T1000 (cell line): ENCODE results near the gene LDB1.

ENCODE experiments used
- DNase-seq: peaks from one replicate; lab custom pipeline; 2025; ENCODE audit warnings: mixed read lengths; lab: John Stamatoyannopoulos, UW

LDB1 gene

DNA sequence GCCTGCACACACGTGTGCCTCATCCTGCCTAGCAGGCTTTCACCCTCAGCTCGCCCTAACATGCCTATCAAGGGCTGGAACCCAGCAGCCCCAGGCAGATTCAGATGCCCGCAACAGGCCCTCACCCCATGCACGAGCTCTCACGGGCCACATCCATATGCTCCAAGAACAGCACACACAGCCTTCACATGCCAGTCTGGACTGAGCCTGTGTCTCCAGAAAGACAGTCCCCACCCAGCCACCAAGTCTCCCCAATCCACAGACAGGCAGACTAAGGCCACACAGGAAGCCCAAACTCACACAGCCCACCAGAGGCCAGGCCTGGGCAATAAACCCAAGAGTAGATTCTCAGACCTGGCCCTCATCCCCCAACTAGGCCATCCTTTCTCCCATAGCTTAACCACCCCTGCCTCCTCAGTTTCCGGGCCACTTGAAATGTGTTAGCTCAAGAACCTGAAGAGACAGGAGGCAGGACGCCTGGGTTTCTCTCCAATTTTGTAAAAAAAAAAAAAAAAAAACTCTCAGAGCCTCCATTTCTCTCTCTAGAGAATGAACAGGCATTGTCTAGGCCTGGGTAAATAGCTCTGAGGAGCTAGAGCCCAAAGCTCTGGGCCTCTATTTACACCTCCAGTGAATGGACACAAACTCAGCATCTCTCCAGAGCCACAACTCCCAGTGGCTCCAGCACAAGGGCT, 6.8 kb downstream of the LDB1 start:
- DNase-seq: no peak

DNA sequence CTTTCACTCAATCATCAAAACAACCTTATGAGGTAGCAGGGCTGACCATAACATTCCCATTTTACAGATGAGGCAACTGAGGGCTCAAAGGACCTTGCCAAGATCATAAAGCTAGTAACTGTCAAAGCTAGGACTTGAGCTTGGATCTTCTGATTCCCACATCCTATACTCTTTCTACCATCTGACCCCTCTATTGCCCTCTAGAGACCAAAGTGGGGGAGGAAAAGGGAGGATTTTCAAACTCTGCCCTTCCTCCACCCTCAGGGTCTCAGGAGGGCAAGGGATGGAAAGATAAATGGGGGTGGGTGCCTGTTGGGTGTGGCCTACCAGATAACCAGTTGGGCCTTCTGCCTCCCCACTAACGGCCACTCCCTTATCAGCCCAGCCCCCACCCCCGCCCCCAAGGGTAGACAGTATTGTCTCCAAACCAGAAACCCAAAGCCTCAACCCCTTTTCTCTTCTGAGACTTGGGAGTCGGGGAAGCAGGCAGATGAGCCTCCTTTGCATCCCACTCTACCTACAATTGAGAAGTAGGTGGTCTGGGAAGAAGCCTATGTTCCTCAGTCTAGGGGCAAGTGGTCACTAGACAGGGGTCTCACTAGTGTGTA, 7.9 kb downstream of the LDB1 start:
- no peak for DNase-seq

DNA sequence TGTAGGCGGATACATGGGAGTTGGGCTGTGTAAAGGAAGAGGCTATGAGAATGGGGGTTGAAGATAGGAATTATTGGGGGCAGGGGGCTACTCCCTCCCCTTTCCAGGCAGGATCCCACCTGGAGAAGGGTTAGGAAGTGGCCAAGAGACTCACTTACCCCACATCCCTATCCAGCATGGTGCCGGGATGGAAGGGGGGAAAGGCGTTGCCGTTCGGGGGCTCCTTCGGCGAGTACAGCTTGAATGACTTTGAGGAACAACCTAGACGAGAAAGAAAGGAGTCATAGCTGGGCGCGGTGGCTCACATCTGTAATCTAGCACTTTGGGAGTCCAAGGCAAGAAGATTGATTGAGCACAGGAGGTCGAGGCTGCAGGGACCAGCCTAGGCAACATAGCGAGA, 8.9 kb downstream of the LDB1 start:
- DNase-seq: no peak

DNA sequence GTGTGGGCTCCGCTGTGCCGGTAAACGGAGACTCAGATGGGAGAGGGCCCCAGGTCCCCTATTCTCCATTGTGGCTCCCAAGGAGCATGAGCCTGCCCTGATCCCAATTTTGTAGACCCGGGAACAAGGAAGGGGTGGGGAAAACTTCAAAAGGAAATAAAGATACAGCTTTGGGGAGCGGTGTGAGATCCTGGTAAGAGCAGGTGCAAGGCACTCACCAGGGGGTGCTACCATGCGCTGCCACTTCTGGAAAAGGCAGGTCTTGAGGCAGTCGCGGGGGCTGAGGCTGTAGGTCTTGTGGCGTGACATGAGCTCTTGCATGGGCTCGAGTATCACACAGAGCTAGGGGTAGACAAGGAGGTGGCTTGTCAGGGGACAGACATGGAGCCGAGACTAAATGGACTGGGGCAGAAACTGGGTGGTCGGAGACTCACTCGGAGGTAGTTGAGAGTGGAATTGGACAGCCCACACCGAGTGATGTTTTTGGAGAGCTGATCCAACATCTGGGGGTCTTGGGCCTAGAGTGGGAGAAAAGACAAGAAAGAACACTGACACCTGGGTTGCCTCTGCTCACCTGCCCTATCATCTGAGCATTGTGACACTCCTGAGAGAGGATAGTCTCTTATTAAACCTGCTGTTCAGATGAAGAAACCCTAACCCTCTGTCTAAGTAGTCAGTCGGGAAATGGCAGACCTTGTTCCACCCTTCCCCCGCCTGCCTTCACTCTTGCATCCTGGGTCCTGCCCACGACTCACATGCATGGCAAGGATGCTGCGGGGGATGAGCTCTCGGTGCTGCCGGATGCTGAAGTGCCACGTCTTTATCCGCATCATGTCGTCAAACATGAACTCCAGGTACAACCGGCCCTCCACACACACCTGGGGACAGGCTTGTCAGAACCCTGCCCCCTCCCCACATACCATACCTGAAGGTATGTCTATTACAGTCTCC, 10.7 kb downstream of the LDB1 start:
- DNase-seq: no peak

DNA sequence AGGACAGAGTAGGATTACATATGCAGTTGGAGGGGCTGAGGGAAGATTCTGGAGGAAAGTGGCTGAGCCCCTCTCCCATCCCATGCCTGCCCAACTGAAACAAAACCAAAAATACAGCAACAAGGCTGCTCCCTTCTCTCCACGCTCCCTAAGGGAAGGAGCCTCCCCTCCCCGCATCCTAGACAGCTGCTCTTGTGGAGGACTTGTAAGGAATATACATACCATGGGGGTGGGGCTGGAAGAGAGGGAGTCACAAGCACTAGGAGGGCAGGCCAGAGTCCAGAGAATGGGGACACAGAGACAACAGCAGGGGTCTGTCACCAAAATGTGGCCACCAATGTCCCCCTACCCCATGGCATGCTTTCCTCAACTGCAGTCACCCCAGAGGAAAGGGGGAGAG, 13.2 kb downstream of the LDB1 start:
- no peak for DNase-seq

DNA sequence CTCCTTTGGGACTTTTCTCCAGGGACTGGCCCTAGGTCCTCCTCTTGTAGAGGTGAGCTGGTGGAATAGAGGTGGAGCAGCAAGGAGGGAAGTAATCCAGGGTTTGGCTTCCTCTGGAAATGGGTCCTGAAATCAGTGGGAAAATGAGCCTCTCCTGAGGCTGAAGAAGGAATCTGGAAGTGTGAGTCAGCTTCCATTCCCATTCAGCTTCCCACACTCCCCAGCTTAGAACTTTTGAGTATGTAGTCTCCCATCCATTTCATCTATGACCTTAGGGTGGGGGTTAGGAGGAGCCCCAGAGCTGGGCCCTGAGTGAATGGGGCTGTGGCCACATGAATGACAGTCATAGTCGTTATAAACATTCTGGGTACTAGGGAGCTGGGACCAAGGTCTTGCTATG, 17.7 kb downstream of the LDB1 start:
- no peak for DNase-seq

DNA sequence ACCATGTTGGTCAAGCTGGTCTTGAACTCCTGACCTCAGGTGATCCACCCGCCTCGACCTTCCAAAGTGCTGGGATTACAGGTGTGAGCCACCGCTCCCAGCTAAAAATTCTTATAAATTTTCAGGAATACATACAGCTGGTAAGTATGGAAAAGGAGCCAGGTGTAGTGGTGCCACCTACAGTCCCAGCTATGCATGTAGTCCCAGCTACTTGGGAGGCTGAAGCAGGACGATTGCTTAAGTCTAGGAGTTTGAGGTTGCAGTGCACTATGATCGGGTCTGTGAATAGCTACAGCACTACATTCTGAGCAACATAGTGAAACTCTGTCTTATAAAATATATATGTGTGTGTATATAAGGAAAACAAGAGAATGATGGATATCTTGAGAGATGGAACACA, 19.0 kb downstream of the LDB1 start:
- no peak for DNase-seq

DNA sequence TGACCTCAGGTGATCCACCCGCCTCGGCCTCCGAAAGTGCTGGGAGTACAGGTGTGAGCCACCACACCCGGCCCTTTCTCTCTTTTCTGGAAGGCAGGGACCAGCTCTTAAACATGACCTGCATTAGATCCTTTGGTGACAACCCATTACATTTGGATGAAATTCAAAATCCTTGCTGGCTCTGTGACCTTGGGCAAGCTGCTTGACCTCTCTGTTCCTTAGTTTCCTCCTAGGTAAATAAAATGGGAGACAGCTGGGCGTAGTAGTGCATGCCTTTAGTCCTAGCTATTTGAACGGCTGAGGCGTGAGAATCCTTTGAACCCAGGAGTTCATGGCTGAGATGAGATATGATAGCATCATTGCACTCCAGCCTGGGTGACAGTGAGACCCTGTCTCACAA, 23.7 kb downstream of the LDB1 start:
- no peak for DNase-seq

DNA sequence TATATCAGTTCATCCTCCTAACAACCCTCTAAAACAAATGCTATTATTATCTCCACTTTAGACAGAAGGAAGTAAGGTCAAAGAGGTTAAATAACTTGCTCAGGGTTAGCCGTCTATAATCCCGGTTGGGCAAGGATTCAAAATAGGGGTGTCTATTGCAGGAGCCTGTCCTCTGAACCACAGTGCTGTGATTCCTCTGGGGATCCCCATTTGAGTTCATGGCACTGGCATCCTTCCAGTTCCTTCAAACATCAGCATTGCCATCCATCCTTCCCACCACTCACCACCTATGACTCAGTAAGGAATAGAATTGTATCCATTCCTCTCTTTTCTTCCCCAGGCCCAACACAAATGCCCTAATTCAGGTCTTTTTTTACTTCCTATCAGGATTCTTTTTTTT, 29.4 kb downstream of the LDB1 start:
- no peak for DNase-seq

DNA sequence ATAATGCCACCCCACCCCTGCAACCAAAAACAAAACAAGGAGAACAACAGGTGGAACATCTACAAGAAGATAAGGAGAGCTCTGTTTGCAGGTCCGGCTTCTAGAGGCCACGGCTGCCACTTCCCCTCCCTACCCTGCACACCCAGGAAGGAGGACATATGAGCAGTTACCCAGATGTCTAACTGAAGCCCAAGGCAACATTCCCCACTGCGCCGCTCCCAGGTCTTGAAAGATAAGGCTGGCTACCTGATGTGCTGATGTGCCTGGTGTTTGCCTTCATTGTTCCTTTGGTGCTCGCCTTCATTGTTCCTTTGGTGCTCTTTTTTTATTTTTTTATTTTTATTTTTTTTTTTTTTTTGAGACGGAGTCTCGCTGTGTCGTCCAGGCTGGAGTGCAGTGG, 34.0 kb downstream of the LDB1 start:
- DNase-seq: no peak

DNA sequence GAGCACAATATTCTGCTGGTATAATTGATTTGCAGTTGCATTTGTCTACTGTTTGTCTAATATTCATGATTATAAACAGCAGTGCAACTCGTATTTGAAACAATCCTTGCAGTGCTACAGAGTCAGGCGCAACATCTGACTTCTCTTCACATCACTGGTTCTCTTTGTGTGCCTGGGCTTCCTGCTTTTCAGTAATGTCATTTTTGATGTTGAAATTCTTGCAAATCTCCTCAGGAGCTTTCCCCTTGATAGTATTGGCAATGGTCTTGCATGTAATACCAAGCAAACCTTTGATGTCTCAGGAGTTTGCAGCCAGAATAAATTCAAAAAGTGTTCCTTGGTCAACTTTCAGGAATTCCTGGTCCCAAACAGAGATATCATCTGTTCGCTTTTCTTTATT, 34.8 kb downstream of the LDB1 start:
- DNase-seq: no peak

DNA sequence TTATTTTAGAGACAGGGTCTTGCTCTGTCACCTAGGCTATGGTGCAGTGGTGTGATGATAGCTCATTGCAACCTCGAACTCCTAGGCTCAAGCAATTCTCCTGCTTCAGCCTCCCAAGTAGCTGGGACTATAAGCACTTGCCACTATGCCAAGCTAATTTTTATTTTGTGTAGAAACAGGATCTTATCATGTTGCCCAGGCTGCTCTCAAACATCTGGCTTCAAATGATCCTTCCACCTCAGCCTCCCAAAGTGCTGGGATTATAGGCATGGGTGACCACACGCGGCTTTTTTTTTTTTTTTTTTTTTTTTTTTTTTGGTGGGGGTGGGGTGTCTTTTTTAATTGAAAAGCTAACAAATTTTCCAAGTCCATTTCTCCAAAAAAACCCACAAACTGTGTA, 36.6 kb downstream of the LDB1 start:
- DNase-seq: no peak

DNA sequence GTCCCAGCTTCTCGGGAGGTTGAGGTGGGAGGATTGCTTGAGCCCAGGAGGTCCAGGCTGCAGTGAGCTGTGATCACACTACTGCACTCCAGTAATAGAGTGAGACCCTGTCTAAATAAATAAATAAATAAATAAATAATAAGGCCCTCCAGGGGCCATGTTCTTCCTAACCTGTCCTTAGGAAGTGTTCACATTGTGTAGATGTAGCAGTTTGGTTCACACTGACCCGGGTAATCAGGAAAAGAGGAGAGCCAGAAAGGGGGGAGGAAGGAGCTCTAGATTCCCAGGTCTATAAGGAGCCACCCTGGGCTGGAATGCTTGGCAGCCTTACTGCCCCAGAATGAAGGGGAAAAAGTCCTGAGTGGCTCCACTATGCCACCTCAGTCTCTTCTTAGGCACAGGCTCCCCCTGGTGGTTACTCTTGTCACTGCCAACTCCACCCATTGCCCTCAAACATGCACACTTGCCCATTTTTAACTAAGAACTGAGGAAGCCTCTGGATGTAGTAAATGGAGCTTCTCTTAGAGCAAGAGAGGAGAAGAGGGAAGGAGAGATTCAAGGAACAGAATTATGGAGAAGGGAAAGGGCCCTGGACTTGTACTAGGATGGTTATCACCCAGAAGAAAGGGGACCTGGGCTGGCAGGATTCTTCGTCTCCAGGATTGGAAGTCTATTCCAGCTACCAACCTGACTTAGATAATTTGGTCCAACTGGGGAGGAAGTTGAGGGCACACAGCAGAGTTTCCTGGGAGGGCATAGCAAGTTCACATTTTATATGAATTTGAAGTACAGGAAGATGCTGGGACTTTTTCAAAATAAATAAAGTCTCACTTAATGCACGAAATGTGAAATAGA, 47.3 kb downstream of the LDB1 start:
- DNase-seq: peak; percentile 68

DNA sequence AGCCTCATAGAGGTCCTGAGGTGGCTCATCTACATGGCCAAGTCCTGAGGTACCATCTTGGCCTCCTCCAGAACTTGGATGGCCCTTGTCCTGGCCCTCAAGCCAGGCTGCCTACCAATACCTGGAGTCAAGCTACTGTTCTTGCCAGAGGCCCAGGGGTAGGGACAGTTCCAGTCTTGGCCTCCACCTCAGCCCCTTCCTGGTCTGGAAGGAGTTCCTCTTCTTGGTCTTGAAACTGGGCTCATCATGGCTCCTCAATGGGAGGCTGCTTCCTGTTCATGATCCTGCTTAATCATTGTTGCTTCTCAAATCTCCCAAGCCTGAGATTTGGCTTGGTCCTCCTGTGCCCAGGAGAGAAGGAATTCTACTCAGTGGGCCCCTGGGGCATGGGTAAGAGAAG, 51.1 kb downstream of the LDB1 start:
- DNase-seq: no peak

DNA sequence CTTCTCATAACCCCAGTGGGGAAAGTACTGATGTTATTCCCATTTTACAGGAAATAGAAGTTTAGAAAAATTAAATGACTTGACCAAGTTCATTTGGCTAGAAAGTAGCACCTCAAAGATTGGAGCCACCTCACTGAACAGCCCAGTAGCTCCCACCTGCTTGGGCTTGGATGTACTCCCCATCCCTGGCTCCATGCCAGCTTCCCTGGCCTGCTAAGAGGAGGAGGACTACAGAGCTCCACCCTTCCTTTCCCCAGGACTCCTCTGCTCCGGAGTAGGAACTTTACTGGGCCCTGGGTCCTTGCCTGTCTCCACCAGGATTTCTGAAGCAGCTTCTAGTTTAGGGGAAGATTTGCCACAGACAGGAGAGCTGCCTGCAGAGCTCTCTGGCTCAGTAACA, 52.0 kb downstream of the LDB1 start:
- DNase-seq: no peak

DNA sequence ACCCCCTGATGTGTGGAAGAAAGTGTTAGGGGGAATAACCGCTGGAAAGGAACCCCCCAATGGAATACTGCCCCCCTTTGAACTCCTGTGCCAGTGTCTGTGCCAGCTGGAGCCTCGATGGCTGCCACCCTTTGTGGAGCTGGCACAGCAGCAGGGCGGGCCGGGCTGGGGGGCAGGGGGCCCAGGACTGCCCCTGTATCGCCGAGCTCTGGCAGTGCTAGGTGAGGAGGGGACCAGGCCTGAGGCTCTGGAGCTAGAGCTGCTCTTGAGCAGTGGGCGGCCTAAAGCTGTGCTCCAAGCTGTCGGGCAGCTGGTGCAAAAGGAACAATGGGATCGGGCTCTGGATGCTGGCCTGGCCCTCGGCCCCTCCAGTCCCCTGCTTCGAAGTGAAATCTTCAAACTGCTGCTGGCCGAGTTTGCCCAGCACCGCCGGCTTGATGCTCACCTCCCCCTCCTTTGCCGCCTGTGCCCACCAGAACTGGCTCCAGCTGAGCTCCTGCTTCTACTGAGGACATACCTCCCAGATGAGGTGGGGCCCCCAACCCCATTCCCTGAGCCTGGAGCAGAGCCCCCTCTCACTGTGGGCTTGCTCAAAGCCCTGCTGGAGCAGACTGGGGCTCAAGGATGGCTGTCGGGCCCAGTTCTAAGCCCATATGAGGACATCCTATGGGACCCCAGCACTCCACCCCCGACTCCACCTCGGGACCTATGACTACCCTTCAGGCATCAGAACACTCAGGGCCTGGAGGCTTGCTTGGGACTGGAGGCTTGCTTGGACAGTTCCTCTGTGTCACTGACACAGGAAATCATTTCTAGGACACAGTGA, 52.9 kb downstream of the LDB1 start:
- DNase-seq: no peak

DNA sequence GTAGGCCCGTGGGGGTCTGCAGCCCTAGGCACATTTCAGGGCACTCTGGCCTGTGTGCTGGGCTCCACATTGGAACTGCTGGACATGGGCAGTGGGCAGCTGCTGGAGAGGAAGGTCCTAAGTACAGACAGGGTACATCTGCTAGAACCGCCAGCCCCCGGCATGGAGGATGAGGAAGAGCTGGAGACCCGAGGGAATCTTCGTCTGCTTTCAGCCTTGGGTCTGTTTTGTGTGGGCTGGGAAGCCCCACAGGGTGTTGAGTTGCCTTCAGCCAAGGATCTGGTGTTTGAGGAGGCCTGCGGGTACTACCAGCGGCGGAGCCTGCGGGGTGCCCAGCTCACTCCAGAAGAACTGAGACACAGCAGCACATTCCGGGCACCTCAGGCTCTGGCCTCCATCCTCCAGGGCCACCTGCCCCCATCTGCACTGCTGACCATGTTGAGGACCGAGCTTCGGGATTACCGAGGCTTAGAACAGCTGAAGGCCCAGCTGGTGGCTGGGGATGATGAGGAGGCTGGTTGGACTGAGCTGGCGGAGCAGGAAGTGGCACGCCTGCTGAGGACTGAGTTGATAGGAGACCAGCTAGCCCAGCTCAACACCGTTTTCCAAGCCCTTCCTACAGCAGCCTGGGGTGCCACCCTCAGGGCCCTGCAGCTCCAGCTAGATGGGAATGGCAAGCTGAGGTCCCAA, 53.6 kb downstream of the LDB1 start:
- no peak for DNase-seq

DNA sequence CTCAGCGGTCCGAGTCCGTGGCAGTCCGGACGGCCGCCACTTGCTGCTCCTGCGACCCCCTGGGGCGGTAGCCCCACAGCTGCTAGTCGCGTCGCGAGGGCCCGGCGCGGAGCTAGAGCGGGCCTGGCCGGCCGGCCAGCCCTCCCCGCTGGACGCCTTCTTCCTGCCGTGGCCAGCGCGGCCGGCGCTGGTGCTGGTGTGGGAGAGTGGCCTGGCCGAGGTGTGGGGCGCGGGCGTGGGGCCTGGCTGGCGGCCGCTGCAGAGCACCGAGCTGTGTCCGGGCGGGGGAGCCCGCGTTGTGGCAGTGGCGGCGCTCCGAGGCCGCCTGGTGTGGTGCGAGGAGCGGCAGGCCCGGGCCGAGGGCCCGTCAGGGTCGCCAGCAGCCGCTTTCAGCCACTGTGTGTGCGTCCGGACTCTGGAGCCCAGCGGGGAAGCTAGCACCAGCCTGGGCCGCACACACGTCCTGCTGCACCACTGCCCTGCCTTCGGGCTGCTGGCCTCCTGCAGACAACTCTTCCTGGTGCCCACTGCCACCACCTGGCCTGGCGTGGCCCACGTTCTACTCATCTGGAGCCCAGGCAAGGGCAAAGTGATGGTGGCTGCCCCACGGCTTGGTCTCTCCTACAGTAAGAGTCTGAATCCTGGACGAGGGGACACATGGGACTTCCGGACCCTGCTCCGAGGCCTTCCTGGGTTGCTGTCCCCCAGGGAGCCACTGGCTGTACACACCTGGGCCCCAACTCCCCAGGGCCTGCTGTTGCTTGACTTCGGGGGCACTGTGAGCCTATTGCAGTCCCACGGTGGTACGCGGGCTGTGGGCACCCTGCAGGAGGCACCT, 54.4 kb downstream of the LDB1 start:
- no peak for DNase-seq

DNA sequence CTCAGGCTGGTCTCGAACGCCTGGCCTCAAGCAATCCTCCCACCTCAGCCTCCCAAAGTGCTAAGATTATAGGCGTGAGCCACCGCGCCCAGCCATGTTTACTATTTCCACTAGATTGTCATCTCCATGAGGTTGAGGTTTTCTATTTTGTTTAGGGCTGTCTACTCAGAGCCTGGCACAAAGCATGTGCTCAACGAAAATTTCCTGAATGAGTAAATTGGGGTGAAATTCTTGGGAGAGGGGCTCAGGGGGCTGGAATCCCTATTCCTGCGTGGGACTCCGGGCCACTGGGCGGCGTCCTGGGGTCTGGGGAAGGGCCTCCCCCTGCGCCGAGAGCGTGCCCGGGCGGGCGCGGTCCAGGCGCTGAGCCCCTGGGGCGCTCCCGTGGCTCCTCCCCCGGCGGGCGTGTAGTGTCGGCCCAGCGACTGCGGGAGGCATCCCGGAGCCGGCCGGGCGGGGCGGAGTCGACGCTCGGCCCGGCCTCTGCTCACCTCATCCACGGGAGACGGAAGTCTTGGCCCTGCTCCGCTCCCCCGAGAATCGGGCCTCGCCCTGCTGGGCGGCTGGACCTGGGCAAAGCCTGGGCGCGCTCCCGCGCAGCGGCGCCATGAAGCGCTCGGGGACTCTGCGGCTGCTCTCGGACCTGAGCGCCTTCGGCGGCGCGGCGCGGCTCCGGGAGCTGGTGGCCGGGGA, 55.2 kb downstream of the LDB1 start, which contains the start of gene HPS6:
TSS of gene HPS6 (plus strand) at position 482 of the 693 bp plus-strand sequence. CDS start at position 608, 126 bp downstream.
- DNase-seq: peak; percentile 84
